Right forelimb (tissue), 1 donor: ENCODE data around the gene PUM2.

Experiments used
- DNase-seq: peaks from one replicate; pipeline ENCODE4 v3.0.0-alpha.2; 2018

PUM2 gene

DNA sequence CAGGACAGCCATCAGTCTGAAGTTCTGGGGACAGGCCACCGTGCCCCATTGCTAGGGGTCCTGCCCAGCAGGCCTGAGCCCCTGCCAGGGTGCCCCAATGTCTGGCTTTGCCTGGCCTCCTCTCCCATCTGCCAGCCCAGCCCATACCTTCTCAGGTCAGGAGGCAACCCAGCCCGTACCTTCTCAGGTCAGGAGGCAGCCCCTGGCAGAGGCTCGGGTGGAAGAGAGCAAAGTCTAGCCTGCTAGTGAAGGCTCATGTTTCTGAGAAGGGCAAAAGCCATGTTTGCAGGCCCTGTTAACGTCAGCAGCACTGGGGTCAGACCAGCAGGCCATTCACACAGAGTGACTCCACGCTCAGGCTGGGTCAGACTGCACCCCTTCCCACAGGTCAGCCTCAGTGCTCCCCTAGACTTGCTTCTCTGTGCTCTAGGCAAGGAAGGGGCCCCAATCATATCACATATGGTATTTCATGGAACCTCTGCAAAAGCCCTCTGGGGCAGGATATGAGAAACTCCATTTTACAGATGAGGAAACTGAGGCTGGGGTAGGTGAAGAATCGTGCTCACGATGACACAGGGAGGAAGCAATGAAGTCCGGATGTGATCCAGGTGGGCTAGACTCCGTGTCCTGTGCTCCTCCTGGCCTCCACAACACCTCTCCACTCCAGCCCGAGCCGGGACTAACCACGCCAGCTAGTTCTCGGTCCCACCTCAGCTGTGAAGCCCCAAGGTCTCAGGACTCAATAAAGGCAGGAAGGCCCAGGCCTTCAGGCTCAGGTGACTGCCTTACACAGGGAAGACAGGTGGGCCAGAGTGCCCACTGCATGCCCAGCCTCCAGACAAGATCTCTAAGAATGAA lies 135.2 kb downstream of the PUM2 start:
- no peak for DNase-seq

DNA sequence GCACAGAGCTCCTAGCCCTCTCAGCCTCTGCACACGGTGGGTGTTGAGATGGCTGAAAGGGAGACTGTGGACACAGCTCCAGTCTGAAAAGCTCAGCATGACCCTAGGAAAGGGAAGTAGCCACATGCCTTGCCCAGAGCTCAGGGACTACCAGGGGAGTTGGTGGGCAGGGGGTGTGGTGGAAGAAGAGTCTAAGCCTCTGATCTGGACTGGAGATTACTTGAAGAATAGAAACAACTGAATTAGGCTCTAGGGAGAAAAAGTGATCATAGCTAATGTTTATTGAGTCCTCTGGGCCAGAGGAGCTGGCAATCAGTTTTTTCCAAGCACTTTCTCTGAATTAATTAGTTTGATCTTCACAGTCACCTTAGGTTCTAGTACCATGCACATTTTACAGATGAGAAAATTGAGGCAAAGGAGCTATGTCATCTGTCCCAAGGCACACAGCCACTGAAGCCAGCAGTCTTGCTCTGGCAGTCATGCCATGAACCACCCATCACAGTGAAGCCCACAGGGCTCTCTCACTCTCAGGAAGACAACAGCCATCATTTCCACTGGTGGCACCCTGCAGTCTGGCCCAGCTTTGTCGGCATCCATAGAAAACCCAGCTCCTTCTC lies 136.0 kb downstream of the PUM2 start:
- DNase-seq, result no peak

DNA sequence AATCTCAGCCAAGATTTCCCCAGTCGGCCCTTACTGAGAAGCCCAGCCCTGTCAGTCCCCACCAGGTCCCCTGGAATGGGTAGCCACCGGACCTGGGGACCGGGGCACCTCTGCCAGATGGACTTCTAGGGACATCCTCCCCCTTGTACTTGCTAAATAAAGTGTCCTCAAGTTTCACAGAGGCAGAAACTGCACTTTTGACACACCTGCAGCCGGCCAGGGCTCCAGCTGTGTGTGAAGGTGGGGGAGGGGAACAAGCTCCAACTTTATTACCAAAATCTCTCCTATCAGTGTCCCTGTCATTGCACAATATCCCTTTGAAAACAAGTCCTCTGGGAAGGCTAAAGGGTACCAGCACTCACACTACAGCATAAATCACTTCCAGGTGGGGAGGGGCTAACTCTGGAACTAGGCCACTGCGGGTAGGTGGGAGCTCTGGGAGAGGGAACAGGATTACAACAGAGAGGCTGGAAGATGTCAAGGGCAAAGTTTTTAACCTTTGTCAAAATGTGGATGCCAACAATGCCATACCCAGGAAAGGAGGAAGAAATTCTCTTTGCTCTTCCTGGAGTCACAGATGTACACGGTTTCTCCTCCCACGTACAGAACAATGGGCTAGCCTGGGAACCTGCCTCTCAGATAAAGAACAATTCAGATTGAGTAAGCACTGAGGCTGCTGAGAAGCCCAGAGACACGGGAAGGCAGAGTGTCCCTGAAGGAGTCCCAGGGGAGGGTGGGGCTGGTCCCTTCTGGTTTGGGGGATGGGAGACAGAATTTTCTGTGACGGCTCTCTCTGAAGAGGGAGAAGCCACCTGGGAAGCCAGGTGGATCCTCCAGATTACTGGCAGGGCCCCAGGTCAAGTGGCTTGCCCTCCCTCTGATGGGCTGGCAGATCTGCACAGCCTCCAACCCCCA lies 136.7 kb downstream of the PUM2 start:
- DNase-seq, result no peak

DNA sequence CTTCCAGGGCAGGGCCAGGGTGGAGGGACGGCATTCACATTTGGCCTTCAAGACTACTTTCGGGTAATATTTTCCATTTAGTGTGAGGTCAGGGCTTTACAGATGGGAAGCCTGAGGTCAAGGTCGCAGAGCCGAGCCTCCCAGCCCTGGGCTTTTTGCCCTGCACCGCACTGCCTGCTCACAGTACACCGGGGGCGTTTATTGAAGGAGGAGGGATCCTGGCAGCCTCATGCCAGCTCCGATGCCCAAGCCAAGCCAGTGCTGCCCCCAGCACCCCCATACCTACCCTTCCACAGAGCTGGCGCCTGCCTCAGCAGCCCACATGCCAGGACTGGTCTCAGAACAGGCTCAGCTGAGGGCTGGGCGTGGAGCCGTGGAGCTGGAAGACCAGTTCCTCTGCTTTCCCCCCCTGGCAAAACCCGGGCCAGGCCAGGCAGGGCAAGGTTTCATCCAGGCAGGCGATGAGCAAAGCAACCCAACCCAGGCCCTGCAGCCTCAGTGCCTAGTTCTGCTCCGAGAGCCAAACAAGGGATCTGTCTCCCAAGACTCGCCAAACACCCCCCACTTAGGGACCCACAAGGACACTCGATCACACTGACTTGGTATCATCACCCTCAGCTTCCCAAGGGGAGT lies 137.7 kb downstream of the PUM2 start:
- no peak for DNase-seq

DNA sequence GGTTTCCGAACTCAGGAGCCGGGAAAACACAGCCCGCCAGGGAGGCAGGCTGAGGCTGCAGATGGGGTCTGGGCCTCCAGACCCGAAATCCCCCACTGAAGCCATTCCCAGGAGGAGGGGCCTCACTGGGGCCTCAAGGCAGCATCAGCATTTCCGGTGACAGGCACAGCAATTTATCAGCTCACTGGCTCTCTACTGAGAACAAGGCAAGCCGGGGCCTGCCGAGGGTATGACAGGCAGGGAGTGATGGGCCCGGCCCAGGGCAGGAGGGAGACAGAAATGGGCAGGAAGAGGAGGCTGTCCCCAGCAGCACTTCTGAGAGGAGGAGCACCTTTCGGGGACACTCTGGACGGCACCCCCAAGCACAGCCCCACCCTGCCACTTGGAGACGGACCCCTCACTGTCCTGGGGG lies 138.2 kb downstream of the PUM2 start:
- DNase-seq, result no peak

DNA sequence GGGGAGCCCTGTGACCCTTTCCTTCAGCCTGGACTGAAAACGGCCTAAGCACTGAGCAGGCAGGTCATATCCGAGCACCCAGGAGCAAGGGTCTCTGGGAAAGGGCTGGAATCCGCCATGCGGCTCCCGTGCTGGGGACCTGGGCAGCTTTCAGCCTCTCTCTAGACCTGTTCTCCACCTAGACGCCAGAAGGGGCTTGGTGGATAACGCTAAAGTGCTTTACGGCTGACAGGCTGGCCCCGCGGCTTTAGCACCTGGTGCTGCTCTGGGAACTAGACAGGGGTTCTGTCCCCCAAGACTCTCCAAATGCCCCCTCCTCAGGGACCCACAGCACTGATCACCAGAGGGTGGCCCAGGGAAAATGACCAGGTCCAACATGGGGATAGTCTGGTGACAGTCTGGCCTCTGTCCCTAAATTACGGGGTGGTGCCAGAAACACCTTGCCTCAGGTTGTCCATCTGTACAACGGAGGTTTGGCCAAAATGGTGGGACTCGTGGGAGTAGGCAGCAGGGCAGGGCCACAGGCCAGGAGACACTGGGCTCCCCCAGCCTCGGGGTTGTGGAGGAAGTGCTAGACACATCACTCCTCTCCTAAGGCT lies 138.7 kb downstream of the PUM2 start:
- no peak for DNase-seq

DNA sequence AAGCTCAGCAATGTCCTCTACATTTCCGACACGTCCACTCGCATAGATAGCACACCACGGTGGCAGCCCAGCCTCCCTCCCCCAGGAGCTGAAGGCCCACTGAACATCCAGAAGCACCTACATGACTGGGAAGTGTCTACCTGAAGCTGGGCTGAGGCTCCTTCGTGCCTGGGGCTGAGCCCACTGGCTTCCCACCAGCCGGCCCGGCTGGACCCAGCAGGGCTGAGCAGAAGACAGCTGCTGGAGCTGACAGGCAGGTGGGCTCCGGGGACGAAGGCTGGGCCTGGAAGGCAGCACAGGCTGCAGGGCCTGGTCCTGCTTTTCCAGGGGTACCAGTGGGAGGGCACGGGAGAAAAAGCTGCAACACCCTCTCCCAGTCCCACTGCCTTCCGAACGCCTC lies 139.2 kb downstream of the PUM2 start:
- DNase-seq, result no peak

DNA sequence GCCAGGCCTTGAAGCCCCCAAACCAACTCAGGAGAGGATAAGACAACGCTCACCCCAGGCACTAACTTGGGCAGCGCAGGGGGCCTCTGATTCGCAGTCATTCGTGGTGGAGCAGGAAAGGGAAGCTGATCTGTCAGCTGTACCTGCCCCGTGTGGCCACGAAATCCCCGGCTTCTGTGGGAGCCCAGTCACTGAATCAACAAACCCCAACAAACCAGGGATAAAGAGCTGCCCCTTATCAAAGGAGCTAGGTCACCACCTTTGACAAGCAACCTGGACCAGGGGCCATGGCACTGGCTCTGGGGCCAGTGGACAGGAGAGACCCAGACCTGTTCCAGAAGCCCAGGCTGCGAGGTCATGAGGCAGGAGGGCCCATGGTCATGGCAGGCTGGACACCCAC lies 140.2 kb downstream of the PUM2 start:
- no peak for DNase-seq

DNA sequence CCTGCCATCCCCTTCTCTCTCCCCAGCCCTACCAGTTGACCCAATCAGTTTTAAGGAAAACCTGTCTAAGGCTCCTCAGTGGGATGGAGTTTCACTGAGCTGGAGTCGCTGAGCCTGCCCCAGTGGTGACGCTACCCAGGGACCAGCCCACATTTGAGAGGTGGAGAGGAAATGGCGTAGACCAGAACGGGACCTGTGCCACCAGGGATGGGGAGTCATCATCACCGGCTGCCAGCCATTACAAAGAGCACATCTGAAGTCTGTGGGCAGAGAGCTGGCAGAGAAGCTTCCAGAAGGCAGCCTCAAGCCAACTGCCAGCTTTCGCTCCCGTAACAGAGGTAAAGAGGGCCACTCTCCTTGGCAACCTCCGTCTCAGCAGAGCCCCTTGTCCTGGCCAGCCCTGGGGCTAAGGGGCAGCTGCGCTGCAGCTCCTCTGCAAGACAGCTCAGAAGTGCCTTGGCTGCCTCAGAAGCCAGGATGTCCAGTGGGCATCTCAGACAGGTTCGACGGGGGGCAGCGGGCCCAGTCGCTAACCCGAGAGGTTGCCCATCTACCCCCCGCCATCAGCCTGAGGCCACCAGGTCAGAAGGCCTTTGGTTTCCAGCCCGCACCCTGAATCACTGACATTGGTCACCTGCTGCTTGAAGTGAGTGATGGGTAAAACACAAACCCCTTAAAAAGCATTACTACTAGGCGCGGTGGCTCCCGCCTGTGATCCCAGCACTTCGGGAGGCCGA lies 141.1 kb downstream of the PUM2 start:
- no peak for DNase-seq

DNA sequence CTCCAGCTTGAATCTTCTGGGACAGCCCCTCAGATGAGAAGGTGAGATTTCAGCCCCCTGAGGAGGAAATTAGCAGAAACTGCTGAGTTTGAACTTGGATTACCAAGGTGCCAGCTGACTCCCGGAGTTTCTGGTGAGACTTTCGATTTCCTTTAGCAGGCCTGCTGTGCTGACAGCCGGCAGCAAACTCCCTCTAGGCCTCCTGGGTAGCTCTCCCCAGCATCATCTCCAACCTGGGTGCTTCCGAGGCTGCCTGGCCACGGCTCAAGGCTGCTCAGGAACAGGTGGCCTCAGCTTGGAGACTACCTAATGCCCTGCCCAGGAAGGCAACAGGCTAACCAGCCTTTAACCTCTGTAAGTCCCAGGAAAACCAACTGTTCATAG lies 142.2 kb downstream of the PUM2 start:
- DNase-seq, result no peak

DNA sequence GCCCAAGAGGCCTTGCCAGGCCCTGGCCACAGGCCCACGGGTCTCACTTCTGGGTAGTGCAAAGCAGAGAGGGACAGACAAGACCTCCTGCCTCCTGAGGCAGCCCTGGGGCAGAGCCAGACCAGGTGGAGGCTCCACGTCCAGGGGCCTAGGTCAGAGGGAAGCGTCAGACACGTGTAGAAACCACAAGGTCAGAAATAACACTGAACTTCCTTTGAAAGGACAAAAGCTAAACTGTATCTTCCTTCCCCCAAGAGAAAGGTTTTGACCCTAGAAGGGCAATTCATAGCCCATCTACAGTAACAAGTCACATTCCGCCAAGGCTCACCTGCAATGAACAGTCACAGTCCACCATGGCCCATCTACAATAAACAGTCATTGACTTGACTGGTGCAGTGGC lies 143.6 kb downstream of the PUM2 start:
- no peak for DNase-seq

DNA sequence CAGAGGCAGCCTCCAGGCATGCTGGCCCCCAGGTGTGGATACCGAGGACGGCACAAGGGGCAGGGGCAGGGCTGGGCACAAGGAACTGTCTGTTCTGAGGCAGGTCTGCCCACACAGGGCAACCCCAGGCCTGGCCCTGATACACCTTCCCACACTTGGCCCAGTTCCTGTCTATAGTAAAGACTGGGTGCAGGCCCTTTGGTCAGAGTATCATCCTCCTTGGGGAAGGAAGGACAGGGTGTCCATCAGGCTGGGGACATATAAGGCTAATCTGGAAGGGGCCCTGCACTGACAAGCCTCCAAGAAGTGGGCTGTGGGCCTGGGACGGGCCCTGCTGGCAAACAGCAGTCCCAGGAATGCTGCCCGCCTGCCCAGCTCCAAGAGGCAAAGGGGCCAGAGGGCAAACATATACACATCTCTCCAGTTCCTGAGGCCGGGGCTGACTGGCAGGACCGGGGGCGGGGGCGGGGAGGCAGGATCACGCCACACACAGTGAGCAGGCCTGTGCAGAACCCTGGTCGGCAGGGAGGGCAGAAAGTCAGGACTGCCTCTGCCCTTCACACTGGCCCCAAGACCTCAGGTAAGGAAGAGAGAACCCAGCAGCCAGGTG lies 144.6 kb downstream of the PUM2 start:
- no peak for DNase-seq

DNA sequence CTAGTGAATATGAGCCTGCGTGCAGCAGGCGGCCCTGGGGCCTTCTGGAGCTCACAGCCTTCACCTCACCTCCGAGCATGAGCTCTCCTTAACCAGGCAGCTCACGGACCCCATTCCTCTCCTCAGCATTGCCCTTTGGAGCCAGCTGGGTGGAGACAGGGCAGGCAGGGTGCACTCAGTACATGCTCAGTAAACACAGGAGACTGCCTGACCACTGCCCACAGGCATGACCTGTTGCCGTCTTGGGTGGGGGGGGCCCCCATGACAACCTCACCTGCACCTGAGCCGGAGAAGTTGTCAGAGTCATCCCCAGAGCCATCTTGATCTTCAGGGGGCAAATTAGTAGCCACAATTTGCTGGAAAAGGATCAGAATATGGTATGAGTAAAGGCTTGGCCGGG lies 145.6 kb downstream of the PUM2 start:
- no peak for DNase-seq

DNA sequence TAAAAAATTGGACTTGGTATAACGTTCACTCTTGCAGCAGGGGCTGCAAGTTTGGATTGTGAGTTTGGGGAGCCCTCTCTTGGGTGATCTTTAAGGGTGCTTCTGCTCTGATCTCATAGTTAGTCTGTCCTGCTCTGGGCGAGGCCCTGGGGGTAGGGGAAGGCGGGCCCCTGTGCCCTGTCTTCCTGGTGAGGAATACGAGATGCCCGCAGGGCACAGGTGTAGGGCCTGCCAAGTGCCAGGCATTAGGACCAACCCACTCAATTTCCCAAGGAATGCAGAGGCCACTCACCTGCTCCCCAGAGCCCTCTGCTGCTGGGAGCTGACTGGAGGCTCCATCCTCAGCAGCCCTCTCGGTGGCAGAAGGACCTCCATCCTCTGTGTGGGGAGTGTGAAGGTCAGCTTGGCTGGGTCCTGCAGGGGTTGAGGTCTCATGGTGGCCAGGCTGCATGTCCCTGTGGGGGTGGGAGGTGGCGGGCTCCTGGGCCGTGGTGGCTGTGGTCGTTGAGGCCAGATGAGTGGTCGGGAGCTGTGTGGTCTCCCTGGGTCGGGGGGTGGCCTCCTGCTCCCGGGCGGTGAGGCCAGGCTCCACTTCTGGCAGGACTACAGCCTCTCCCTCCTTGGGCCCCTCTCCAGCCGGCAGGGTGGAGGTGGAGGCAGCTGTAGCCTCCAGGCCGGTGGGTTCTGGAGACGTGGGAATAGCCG lies 147.0 kb downstream of the PUM2 start:
- DNase-seq, result no peak

DNA sequence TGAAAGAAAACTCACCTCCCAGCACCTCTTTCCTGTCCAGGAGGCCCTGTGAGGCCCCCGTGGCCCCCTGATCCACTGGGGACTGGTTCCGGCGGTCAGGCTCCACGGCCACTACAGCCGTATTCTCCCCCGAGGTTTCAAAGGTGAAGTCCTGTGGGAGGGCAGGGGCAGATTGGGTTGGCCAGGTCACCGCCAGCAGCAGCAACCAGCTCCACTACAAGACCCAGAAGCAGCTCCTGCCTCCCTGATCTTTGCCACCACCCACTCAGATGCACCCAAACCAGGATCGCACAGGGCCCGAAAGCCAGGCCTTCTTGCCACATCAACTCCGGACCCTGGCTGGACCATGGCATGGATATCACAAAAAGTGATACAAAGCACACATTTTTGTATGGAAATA lies 147.6 kb downstream of the PUM2 start:
- DNase-seq, result no peak

DNA sequence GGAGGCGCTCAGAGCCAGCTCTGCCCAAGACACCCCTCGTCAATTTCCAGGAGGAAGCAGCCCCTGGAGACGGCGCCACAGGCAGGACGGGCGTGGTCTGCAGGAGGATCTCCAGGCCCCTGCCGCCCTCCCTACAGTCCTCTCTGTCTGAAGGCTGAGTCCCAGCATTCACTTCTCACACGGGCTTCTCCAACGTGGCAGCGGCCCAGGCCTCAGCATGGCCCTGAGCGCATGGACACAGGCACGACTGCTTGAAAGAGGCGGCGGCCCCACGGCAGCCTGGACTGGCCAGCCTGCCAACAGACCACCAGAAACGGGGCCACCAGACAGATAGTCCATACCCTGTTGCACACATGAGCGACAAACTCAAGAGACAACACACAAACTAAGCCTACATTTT lies 149.0 kb downstream of the PUM2 start:
- DNase-seq, result no peak

DNA sequence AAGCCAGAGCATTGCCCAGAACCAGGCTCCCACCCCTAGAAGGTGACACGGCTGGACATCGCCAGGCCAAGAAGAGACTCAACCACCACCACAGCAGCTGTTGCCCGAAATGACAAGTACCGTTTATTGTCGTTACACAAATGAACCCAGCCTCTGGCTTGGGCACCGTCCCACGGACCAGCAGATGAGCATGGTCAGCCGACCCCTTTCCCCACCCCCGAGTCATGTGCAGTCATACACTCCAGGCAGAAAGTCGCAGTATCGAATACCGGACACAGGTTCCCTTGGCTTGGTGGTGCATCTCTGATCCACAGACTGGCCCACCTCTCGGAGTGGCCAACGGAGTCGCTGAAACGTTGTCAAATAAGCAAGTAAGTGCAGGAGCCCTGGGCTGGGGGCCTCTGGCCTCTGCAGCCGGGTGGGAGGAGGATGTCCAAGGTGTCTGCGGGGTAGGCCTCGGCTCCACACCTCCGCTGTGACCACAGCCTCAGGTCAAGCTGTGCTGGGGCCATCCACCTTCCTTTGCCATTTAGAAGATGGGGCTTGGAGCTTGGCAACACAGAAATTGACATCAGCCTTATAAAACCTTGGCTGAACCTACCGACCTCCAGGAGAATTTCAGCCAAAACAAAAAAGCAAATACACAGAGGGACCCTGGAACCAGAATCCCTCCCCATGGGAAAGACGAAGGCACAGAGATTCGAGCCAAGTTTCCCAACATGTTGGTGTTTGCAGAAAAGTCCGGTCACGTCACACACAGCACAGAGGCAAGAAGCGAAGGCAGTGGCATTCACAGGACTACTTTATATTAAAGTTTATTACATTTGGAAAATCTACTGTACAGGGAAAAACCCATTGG lies 149.7 kb downstream of the PUM2 start:
- no peak for DNase-seq

DNA sequence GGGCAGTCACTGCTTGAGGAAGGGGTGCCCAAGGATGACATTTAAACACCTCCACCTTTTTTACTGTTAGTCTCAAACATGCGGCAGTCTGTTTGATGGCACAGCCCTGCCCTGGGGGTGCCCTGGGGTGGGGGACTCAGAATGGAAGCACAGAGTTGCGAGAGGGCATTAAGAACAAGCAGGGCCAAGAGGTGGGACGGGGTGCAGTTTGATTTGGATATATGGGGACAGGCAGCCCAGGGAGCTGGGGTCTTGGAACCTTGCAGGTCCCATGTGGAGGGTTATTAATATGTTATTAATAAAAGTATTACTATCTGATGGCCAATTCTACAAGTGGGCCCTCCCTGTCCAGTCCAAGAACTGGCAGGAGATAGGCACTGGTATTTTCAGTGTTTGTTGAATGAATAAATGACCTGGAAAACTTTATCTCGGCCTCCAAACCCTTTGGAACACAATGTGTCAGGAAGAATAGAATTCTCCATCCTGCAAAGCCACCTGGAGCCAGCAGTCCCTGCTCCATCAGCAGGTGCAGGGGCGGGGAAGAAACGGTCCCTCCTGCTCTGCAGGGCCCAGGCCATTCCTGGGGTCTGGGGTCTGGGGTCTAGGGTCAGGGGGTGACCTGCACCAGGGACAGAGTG lies 150.9 kb downstream of the PUM2 start:
- DNase-seq, result no peak
